ENCODE measurements around the gene SLF1. TPM values are rescaled to one million over a fixed set of nuclear protein-coding genes. Genes with fewer than 3 reads are reported as not detected.
A peak's percentile ranks its signal among the peaks of the same experiment; 100 is the strongest.

SLF1 gene
- total and polyA plus RNA-seq, 2 of the 8 experiments (the other 6 are each of a cell fraction or from before 2014, with no cell fraction given) = 4.8 to 15.7 TPM

DNA sequence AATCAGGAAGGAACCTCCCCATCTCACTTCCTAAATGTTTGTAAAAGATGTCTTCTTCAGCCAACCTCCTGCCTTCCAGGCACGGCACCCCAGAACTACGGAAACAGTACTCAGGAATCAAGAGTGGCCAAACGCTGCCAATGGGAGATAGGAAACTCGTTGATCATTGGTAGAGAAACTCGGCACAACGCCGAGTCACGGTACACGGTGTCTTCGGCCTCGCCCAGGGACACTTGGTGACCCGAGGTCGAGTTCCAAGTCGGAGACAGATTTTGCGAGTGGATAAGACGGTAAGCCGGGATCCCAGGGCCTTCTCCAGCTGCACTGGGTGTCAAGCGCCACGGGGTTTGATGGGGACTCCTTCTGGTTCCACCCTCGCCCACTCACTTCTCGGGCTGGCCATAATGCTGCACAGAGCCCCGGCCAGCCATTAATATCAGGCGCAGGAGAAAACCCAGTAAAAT is 408 bp upstream of the SLF1 start (continued):
- TF ChIP-seq, protein P1, sequence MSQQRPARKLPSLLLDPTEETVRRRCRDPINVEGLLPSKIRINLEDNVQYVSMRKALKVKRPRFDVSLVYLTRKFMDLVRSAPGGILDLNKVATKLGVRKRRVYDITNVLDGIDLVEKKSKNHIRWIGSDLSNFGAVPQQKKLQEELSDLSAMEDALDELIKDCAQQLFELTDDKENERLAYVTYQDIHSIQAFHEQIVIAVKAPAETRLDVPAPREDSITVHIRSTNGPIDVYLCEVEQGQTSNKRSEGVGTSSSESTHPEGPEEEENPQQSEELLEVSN (IDR thresholded peaks at IDR 0.05) = no peak
- TF ChIP-seq FOSL1 (IDR thresholded peaks at IDR 0.05; ENCODE audit: insufficient read depth, low read depth, low read length) (no peak), SP2 (IDR thresholded peaks at IDR 0.05; ENCODE audit: low read length) (no peak), ZNF274 (IDR thresholded peaks at IDR 0.05; ENCODE audit: borderline replicate concordance, extremely low read depth, low read length) (no peak), MAFK (IDR thresholded peaks at IDR 0.05; ENCODE audit: low read depth, low read length) (peak; percentile 0; the same call in 1 of the 2 replicates), RAD21 (IDR thresholded peaks at IDR 0.05 in 1 of 2, conservative IDR thresholded peaks at IDR 0.05 in 1 of 2; ENCODE audit: low read depth in 2 of 2, low read length in 2 of 2) (no peak), SRF (IDR thresholded peaks at IDR 0.05; ENCODE audit: low read depth, low read length) (no peak), BACH1 (IDR thresholded peaks at IDR 0.05; ENCODE audit: low read length) (no peak), CEBPB (IDR thresholded peaks at IDR 0.05; ENCODE audit: low read depth, low read length) (no peak), KDM4A (IDR thresholded peaks at IDR 0.05; ENCODE audit: low read depth, low read length, severe bottlenecking) (no peak), ASH2L (IDR thresholded peaks at IDR 0.05; ENCODE audit: low read length) (no peak)
